HFF-Myc (cell line): Measurements from ENCODE around the gene CUTA.

ENCODE experiments used
- DNase-seq: peaks from one replicate; pipeline ENCODE4 v3.0.0-alpha.2; 2011; ENCODE audit warnings: low read depth; ENCODE audit errors: extremely low read depth
- H3K4me3 ChIP-seq: replicated peaks from 2 replicates; pipeline ENCODE4 v1.5.1; 2011; ENCODE audit warnings: low read depth, mild to moderate bottlenecking, control low read depth, low read length
- TF ChIP-seq, protein P1 (sequence below): IDR thresholded peaks from 2 replicates; pipeline ENCODE4 v1.5.1; 2012; ENCODE audit warnings: mild to moderate bottlenecking, low read depth, low read length, control low read depth; ENCODE audit errors: missing control alignments

The CUTA gene

GRCh38 chr6:33446356-33446755, 28.4 kb upstream of the CUTA start:
- H3K4me3 ChIP-seq = no peak overlapping the region
- TF ChIP-seq, protein P1, sequence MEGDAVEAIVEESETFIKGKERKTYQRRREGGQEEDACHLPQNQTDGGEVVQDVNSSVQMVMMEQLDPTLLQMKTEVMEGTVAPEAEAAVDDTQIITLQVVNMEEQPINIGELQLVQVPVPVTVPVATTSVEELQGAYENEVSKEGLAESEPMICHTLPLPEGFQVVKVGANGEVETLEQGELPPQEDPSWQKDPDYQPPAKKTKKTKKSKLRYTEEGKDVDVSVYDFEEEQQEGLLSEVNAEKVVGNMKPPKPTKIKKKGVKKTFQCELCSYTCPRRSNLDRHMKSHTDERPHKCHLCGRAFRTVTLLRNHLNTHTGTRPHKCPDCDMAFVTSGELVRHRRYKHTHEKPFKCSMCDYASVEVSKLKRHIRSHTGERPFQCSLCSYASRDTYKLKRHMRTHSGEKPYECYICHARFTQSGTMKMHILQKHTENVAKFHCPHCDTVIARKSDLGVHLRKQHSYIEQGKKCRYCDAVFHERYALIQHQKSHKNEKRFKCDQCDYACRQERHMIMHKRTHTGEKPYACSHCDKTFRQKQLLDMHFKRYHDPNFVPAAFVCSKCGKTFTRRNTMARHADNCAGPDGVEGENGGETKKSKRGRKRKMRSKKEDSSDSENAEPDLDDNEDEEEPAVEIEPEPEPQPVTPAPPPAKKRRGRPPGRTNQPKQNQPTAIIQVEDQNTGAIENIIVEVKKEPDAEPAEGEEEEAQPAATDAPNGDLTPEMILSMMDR = no peak
- no peak for DNase-seq

- TF ChIP-seq, protein P1 = no peak
- DNase-seq = no peak
- H3K4me3 ChIP-seq = no peak overlapping the region
Observed at GRCh38 chr6:33445119-33445603, 27.3 kb upstream of the CUTA start.

GRCh38 chr6:33443619-33444504, 26.0 kb upstream of the CUTA start:
- DNase-seq = no peak
- TF ChIP-seq, protein P1 = no peak

DNA sequence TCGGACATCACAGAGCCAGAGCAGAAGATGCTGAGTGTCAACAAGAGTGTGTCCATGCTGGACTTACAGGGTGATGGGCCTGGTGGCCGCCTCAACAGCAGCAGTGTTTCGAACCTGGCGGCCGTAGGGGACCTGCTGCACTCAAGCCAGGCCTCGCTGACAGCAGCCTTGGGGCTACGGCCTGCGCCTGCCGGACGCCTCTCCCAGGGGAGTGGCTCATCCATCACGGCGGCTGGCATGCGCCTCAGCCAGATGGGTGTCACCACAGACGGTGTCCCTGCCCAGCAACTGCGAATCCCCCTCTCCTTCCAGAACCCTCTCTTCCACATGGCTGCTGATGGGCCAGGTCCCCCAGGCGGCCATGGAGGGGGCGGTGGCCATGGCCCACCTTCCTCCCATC, 25.1 kb upstream of the CUTA start:
- no peak overlapping the region for H3K4me3 ChIP-seq
- TF ChIP-seq, protein P1 = no peak
- no peak for DNase-seq

More at GRCh38 chr6:33443619-33444504, 26.0 kb upstream of the CUTA start:
- H3K4me3 ChIP-seq = no peak overlapping the region

- no peak for DNase-seq
- TF ChIP-seq, protein P1 = no peak
- no peak overlapping the region for H3K4me3 ChIP-seq
Observed at GRCh38 chr6:33442283-33442682, 24.4 kb upstream of the CUTA start.

GRCh38 chr6:33441457-33441856, 23.6 kb upstream of the CUTA start:
- TF ChIP-seq, protein P1 = no peak
- DNase-seq = no peak

More at GRCh38 chr6:33441457-33441856, 23.6 kb upstream of the CUTA start:
- no peak overlapping the region for H3K4me3 ChIP-seq
